Spleen (tissue), 11 donors: ENCODE measurements around the gene PDE8A. TPM values are rescaled to one million over a fixed set of nuclear protein-coding genes. Genes with fewer than 3 reads are reported as not detected.

Source experiments
- DNase-seq: peaks from one replicate; pipeline ENCODE4 v3.0.0-alpha.2; 2020
- H3K27ac ChIP-seq, 8 donors: fragments of 200-600 bp; sonication (generic) in 7 of 8; 1 replicate in 4 of 8; 2 replicates in 4 of 8; pipeline versions ENCODE4 v1.5.0 to v1.8.0; 2016 to 2021; ENCODE audit warnings: inconsistent platforms in 4 of 8, mild to moderate bottlenecking in 4 of 8, moderate library complexity in 1 of 8
- H3K27me3 ChIP-seq, 7 donors: fragments of 200-600 bp; sonication (generic) in 6 of 7; replicated peaks in 1 of 7; 1 replicate in 4 of 7; 2 replicates in 3 of 7; pipeline versions ENCODE4 v1.5.0 to v1.8.0; 2016 to 2021; ENCODE audit warnings: inconsistent platforms in 3 of 7, mild to moderate bottlenecking in 1 of 7
- H3K36me3 ChIP-seq, 6 donors: fragments of 200-600 bp; sonication (generic) in 5 of 6; 1 replicate in 4 of 6; 2 replicates in 2 of 6; pipeline versions ENCODE4 v1.5.0 to v1.8.0; 2016 to 2021; ENCODE audit warnings: inconsistent platforms in 2 of 6
- H3K4me1 ChIP-seq, 6 donors: fragments of 200-600 bp; sonication (generic) in 5 of 6; 1 replicate in 3 of 6; 2 replicates in 3 of 6; pipeline versions ENCODE4 v1.5.0 to v1.8.0; 2016 to 2021; ENCODE audit warnings: inconsistent platforms in 3 of 6
- H3K4me3 ChIP-seq, 8 donors: fragments of 200-600 bp; sonication (generic) in 7 of 8; 1 replicate in 4 of 8; 2 replicates in 4 of 8; pipeline versions ENCODE4 v1.5.0 to v1.8.0; 2016 to 2021; ENCODE audit warnings: inconsistent platforms in 4 of 8, mild to moderate bottlenecking in 4 of 8, moderate library complexity in 2 of 8
- H3K9me3 ChIP-seq, 8 donors: fragments of 200-600 bp; sonication (generic) in 7 of 8; 1 replicate in 4 of 8; 2 replicates in 4 of 8; pipeline versions ENCODE4 v1.5.0 to v1.8.0; 2016 to 2021; ENCODE audit warnings: inconsistent platforms in 4 of 8
- CTCF ChIP-seq, 11 experiments: fragments of 200-600 bp in 7 of 11; fragments of 450-650 bp in 4 of 11; sonication (generic) in 4 of 11; IDR thresholded peaks in 8 of 11; conservative IDR thresholded peaks in 3 of 11; 1 replicate in 7 of 11; 2 replicates in 4 of 11; pipeline versions ENCODE4 v1.4.0 to v1.8.0; 2016 to 2021; ENCODE audit warnings: antibody characterized with exemption in 11 of 11, inconsistent platforms in 4 of 11, mild to moderate bottlenecking in 1 of 11
- POLR2A ChIP-seq, 3 donors: fragments of 450-650 bp; IDR thresholded peaks; one replicate each; pipeline ENCODE4 v1.5.1; 2017; ENCODE audit warnings: antibody characterized with exemption in 3 of 3, mild to moderate bottlenecking in 1 of 3
- POLR2AphosphoS5 ChIP-seq, 3 donors: sonication (generic); formaldehyde crosslinking; IDR thresholded peaks; one replicate each; pipeline ENCODE4 v1.5.1; 2017; ENCODE audit warnings: antibody characterized with exemption in 3 of 3
- WGBS, 5 donors: extraction: QIAGEN DNeasy Blood & Tissue Kit in 3 of 5; methylation state at CpG; one replicate each; pipeline versions ENCODE4 v1.1.5 to v1.1.7; 2013 to 2018; 5-methylcytosine and 5-hydroxymethylcytosine counted together
- intact Hi-C: fragments of 100-400 bp; cut with DNase I; formaldehyde crosslinking; loops from one replicate; pipeline ENCODE4 v1.15.0; 2023; ENCODE audit warnings: low total_unique reads
- polyA plus RNA-seq, 3 donors: library from polyadenylated mRNA; stranded (reverse); fragments of 200-250 nt; gene quantifications; one replicate each; pipeline ENCODE4 v1.2.1, GENCODE V29; 2013
- total RNA-seq, 7 donors: library from RNA; depleted of rRNA in 3 of 7; stranded (reverse); fragments of >200 nt in 3 of 7; fragmentation: NEBNext Ultra II Directional in 4 of 7; extraction: Animal tissue kit (Norgen Biotek cat#: 25700) in 4 of 7; gene quantifications; one replicate each; pipeline versions ENCODE4 v1.1.0 to v1.2.1, GENCODE V29; 2016 to 2021
- donor health status: healthy with polysubstance abuse.
- donor health status: DM: no; HTN: no; CAD: no; lungs with moderate emphysema.
- donor health status: DM: no; HTN: no; CAD: no.
- donor health status: Bipolar disorder and iron deficiency.
- donor health status: healthy.
- donor health status: DM: no; HTN: no; CAD: no.
- donor health status: DM: yes; HTN: yes; CAD: no.

PDE8A gene
- total and polyA plus RNA-seq, 10 donors, result 13.2 to 52.2 (median 30.6) TPM

- Histone ChIP-seq H3K27ac (peak overlapping the region in 1 of 8 donors; percentile 7), H3K4me1 (peaks cover 11 to 78% (median 48%) of the 10 kb centered on the region in 6 donors), H3K4me3 (no peak overlapping the region), H3K9me3 (no peaks in the 10 kb centered on the region), H3K36me3 (no peaks in the 10 kb centered on the region), H3K27me3 (no peaks in the 10 kb centered on the region)
- intact Hi-C loops, result no loop called here
- TF ChIP-seq POLR2AphosphoS5 (IDR thresholded peaks at IDR 0.05) (no peak), CTCF (IDR thresholded peaks at IDR 0.05 in 8 of 11, conservative IDR thresholded peaks at IDR 0.05 in 3 of 11) (no peak), POLR2A (IDR thresholded peaks at IDR 0.05) (no peak)
- no peak for DNase-seq
Measured at GRCh38 chr15:85027033-85027380, 45.4 kb downstream of the PDE8A start.

- TF ChIP-seq CTCF (IDR thresholded peaks at IDR 0.05 in 8 of 11, conservative IDR thresholded peaks at IDR 0.05 in 3 of 11), result no peak
- no peak for TF ChIP-seq POLR2A (IDR thresholded peaks at IDR 0.05)
- TF ChIP-seq POLR2AphosphoS5 (IDR thresholded peaks at IDR 0.05), result no peak
- Histone ChIP-seq H3K4me1 (peaks cover 11 to 82% (median 48%) of the 10 kb centered on the region in 6 donors), H3K4me3 (no peak overlapping the region), H3K36me3 (no peaks in the 10 kb centered on the region), H3K9me3 (no peaks in the 10 kb centered on the region), H3K27me3 (no peaks in the 10 kb centered on the region), H3K27ac (peak overlapping the region in 1 of 8 donors; percentile 7)
- WGBS, 5 donors, result 49 to 76% (median 69%) methylated on average over 4 of the region's 4 CpGs
- no peak for DNase-seq
- intact Hi-C loops, result no loop called here
Measured at GRCh38 chr15:85027421-85027820, 45.8 kb downstream of the PDE8A start.

GRCh38 chr15:85028416-85028815, 46.8 kb downstream of the PDE8A start:
- WGBS, 5 donors, result 78 to 99% (median 94%) methylated on average over 6 of the region's 6 CpGs
- Histone ChIP-seq H3K4me3 (no peak overlapping the region), H3K4me1 (peaks cover 11 to 92% (median 52%) of the 10 kb centered on the region in 6 donors), H3K36me3 (no peaks in the 10 kb centered on the region), H3K9me3 (no peaks in the 10 kb centered on the region), H3K27ac (no peak overlapping the region), H3K27me3 (no peaks in the 10 kb centered on the region)
- DNase-seq, result no peak
- intact Hi-C loops, result no loop called here
- TF ChIP-seq CTCF (IDR thresholded peaks at IDR 0.05 in 8 of 11, conservative IDR thresholded peaks at IDR 0.05 in 3 of 11) (no peak), POLR2AphosphoS5 (IDR thresholded peaks at IDR 0.05) (no peak)

GRCh38 chr15:85029221-85029620, 47.6 kb downstream of the PDE8A start:
- Histone ChIP-seq H3K4me3 (no peak overlapping the region), H3K4me1 (peaks cover 11 to 90% (median 51%) of the 10 kb centered on the region in 6 donors), H3K27me3 (no peaks in the 10 kb centered on the region), H3K36me3 (no peaks in the 10 kb centered on the region), H3K27ac (no peak overlapping the region), H3K9me3 (no peaks in the 10 kb centered on the region)
- no peak for DNase-seq
- TF ChIP-seq POLR2A (IDR thresholded peaks at IDR 0.05) (no peak), CTCF (IDR thresholded peaks at IDR 0.05 in 8 of 11, conservative IDR thresholded peaks at IDR 0.05 in 3 of 11) (no peak), POLR2AphosphoS5 (IDR thresholded peaks at IDR 0.05) (no peak)
- 86 to 90% (median 87%) methylated on average over 5 of the region's 5 CpGs for WGBS, 5 donors
- intact Hi-C loops, result no loop called here
